Neuronal stem cell (in vitro differentiated cells): ENCODE data around the gene ST14.

Source experiments
- DNase-seq: peaks from one replicate; pipeline ENCODE4 v3.0.0-alpha.2; 2013; ENCODE audit warnings: low spot score
- H2AFZ ChIP-seq: one replicate; pipeline ENCODE4 v1.6.1; 2013; ENCODE audit warnings: mild to moderate bottlenecking, low read length, inconsistent platforms
- H2AK5ac ChIP-seq: 2 replicates; pipeline ENCODE4 v1.6.1; 2013; ENCODE audit warnings: low read depth, mild to moderate bottlenecking, inconsistent platforms, low read length, moderate library complexity, mixed read lengths
- H2BK120ac ChIP-seq: 2 replicates; pipeline ENCODE4 v1.6.1; 2013; ENCODE audit warnings: low read depth, mild to moderate bottlenecking, inconsistent platforms, low read length, moderate library complexity, mixed read lengths
- H2BK12ac ChIP-seq: one replicate; pipeline ENCODE4 v1.6.1; 2013; ENCODE audit warnings: low read length, inconsistent platforms
- H2BK15ac ChIP-seq: 2 replicates; pipeline ENCODE4 v1.6.1; 2013; ENCODE audit warnings: mild to moderate bottlenecking, low read length, inconsistent platforms, mixed read lengths
- H2BK5ac ChIP-seq: one replicate; pipeline ENCODE4 v1.6.1; 2013; ENCODE audit warnings: inconsistent platforms, mild to moderate bottlenecking, low read length, moderate library complexity
- H3K14ac ChIP-seq: one replicate; pipeline ENCODE4 v1.6.1; 2013; ENCODE audit warnings: low read length, inconsistent platforms
- H3K18ac ChIP-seq: 2 replicates; pipeline ENCODE4 v1.6.1; 2013; ENCODE audit warnings: low read length, inconsistent platforms
- H3K23ac ChIP-seq: 2 replicates; pipeline ENCODE4 v1.6.1; 2013; ENCODE audit warnings: low read depth, mild to moderate bottlenecking, mixed read lengths, low read length, inconsistent platforms; ENCODE audit not compliant: poor library complexity
- H3K27ac ChIP-seq: replicated peaks from 3 replicates; pipeline ENCODE4 v1.5.1; 2013; ENCODE audit warnings: low read length, inconsistent platforms
- H3K27me3 ChIP-seq, 3 experiments: 2 replicates each; pipeline ENCODE4 v1.6.1; 2013; ENCODE audit warnings: low read length in 3 of 3, mild to moderate bottlenecking in 2 of 3, inconsistent platforms in 1 of 3, low read depth in 1 of 3, mixed read lengths in 1 of 3, moderate library complexity in 1 of 3; ENCODE audit not compliant: control insufficient read depth in 3 of 3, insufficient read depth in 3 of 3
- H3K36me3 ChIP-seq, 2 donors: replicated peaks in 1 of 2; 2 replicates each; pipeline ENCODE4 v1.6.1; 2013; ENCODE audit warnings: low read length in 2 of 2; ENCODE audit not compliant: control insufficient read depth in 2 of 2, insufficient read depth in 2 of 2
- H3K4ac ChIP-seq: 2 replicates; pipeline ENCODE4 v1.6.1; 2013; ENCODE audit warnings: inconsistent platforms, mild to moderate bottlenecking, low read length, moderate library complexity
- H3K4me1 ChIP-seq, 2 donors: 1 replicate in 1 of 2; 2 replicates in 1 of 2; pipeline ENCODE4 v1.6.1; 2013; ENCODE audit warnings: low read length in 2 of 2, low read depth in 1 of 2; ENCODE audit not compliant: control insufficient read depth in 2 of 2, insufficient read depth in 1 of 2
- H3K4me2 ChIP-seq: one replicate; pipeline ENCODE4 v1.6.1; 2013; ENCODE audit warnings: mild to moderate bottlenecking, low read length, inconsistent platforms; ENCODE audit not compliant: insufficient read depth, poor library complexity, severe bottlenecking
- H3K4me3 ChIP-seq, 2 donors: 2 replicates each; pipeline ENCODE4 v1.5.1; 2013; ENCODE audit warnings: low read length in 2 of 2, mild to moderate bottlenecking in 2 of 2, inconsistent platforms in 1 of 2, moderate library complexity in 1 of 2
- H3K79me1 ChIP-seq: one replicate; pipeline ENCODE4 v1.6.1; 2013; ENCODE audit warnings: low read depth, mild to moderate bottlenecking, inconsistent platforms, low read length, moderate library complexity
- H3K9ac ChIP-seq: one replicate; pipeline ENCODE4 v1.6.1; 2013; ENCODE audit warnings: mild to moderate bottlenecking, low read depth, low read length, inconsistent platforms; ENCODE audit not compliant: poor library complexity
- H3K9me3 ChIP-seq, 2 donors: replicated peaks in 1 of 2; 2 replicates each; pipeline versions ENCODE3 to v1.6.1; 2013; ENCODE audit warnings: low read length in 2 of 2, mild to moderate bottlenecking in 2 of 2, inconsistent platforms in 1 of 2, low read depth in 1 of 2, mixed read lengths in 1 of 2, moderate library complexity in 1 of 2; ENCODE audit not compliant: control insufficient read depth in 2 of 2, insufficient read depth in 1 of 2
- H4K8ac ChIP-seq: one replicate; pipeline ENCODE4 v1.6.1; 2013; ENCODE audit warnings: low read depth, mild to moderate bottlenecking, inconsistent platforms, low read length, moderate library complexity
- H4K91ac ChIP-seq: one replicate; pipeline ENCODE4 v1.6.1; 2013; ENCODE audit warnings: low read length, low read depth, mild to moderate bottlenecking, inconsistent platforms; ENCODE audit not compliant: poor library complexity
- WGBS, 2 donors: extraction: QIAGEN DNeasy Blood & Tissue Kit; methylation state at CpG; one replicate each; pipeline ENCODE4 v1.1.7; 2013; ENCODE audit warnings: missing lambda C conversion rate in 2 of 2, mixed read lengths in 1 of 2; ENCODE audit not compliant: insufficient read length in 2 of 2, insufficient replicate concordance in 1 of 2; ENCODE audit errors: extremely low coverage in 2 of 2; 5-methylcytosine and 5-hydroxymethylcytosine counted together

Gene ST14

DNA sequence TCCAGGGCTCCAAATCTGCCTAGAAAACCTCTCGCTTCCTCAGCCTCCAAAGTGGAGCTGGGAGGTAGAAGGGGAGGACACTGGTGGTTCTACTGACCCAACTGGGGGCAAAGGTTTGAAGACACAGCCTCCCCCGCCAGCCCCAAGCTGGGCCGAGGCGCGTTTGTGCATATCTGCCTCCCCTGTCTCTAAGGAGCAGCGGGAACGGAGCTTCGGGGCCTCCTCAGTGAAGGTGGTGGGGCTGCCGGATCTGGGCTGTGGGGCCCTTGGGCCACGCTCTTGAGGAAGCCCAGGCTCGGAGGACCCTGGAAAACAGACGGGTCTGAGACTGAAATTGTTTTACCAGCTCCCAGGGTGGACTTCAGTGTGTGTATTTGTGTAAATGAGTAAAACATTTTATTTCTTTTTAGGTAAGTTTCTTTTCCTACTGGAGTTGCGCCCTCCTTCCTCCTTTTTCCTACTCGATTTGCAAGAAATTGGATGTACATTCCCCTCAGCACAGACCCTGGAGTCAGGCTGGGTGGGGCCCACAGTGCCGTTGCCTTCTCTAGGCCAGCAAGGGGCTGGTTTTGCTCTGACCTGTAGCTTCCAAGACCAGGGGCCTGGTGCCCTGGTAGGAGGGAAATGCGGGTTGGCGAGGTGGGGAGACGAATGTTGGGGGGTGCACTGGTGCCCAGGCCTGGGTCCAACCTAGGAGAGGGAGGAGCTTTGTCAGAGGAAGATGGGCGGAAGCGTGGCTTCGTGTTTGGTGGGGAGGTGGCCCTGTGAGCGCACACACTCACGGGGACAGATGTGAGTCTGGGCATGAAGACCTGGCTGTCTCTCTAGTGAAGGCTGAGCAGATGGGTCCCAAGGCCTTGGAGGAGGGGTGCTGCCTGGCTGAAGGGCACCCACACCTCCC is 50.6 kb downstream of the ST14 start:
- H3K9ac ChIP-seq, result no peak overlapping the region
- no peak overlapping the region for H2BK120ac ChIP-seq
- H3K4me2 ChIP-seq, result no peak overlapping the region
- no peak for DNase-seq
- peak overlapping the region; percentile 15 for H4K91ac ChIP-seq
- no peak overlapping the region for H2AFZ ChIP-seq
- H2BK12ac ChIP-seq, result no peak overlapping the region
- peak overlapping the region; percentile 80 for H3K4ac ChIP-seq
- no peaks in the 10 kb centered on the region for H3K79me1 ChIP-seq
- peak overlapping the region; percentile 26 for H3K23ac ChIP-seq
- WGBS, 2 donors, result no CpG with 5 or more reads among the region's 23 CpGs
- H3K14ac ChIP-seq, result no peak overlapping the region
- H3K9me3 ChIP-seq, result peaks cover 0 to 2% of the 10 kb centered on the region in 2 donors
- H3K4me3 ChIP-seq, result no peak overlapping the region
- H4K8ac ChIP-seq, result no peak overlapping the region
- no peak overlapping the region for H2BK15ac ChIP-seq
- H3K36me3 ChIP-seq, result no peaks in the 10 kb centered on the region
- H3K4me1 ChIP-seq, result no peaks in the 10 kb centered on the region
- H3K27ac ChIP-seq, result no peak overlapping the region
- H3K18ac ChIP-seq, result peak overlapping the region; percentile 58
- H2BK5ac ChIP-seq, result peak overlapping the region; percentile 48
- H2AK5ac ChIP-seq, result no peak overlapping the region
- peaks cover 0 to 48% (median 5%) of the 10 kb centered on the region in 3 experiments for H3K27me3 ChIP-seq

GRCh38 chr11:130211144-130211543 is 51.6 kb downstream of the ST14 start:
- Histone ChIP-seq H4K91ac (no peak overlapping the region), H2BK15ac (no peak overlapping the region), H3K4me3 (no peak overlapping the region), H3K4me2 (no peak overlapping the region), H2AK5ac (no peak overlapping the region), H3K79me1 (no peaks in the 10 kb centered on the region), H3K14ac (no peak overlapping the region), H3K9me3 (peaks cover 0 to 2% of the 10 kb centered on the region in 2 donors), H3K18ac (no peak overlapping the region), H3K36me3 (no peaks in the 10 kb centered on the region), H2AFZ (no peak overlapping the region), H3K4ac (no peak overlapping the region), H4K8ac (no peak overlapping the region), H3K27me3 (peaks cover 0 to 53% (median 5%) of the 10 kb centered on the region in 3 experiments), H2BK120ac (no peak overlapping the region), H3K27ac (no peak overlapping the region), H3K23ac (no peak overlapping the region), H3K4me1 (no peaks in the 10 kb centered on the region), H3K9ac (no peak overlapping the region), H2BK12ac (no peak overlapping the region), H2BK5ac (no peak overlapping the region)
- WGBS, 2 donors, result no CpG with 5 or more reads among the region's 3 CpGs
- DNase-seq, result no peak

GRCh38 chr11:130211781-130212401 is 52.3 kb downstream of the ST14 start:
- Histone ChIP-seq H3K4me3 (no peak overlapping the region), H3K23ac (no peak overlapping the region), H3K36me3 (no peaks in the 10 kb centered on the region), H3K27me3 (peaks cover 0 to 53% (median 5%) of the 10 kb centered on the region in 3 experiments), H4K8ac (no peak overlapping the region), H2BK12ac (no peak overlapping the region), H3K9me3 (peaks cover 0 to 2% of the 10 kb centered on the region in 2 donors), H2AFZ (no peak overlapping the region), H3K4me2 (no peak overlapping the region), H2BK5ac (no peak overlapping the region), H2BK15ac (no peak overlapping the region), H3K79me1 (no peaks in the 10 kb centered on the region), H3K4me1 (peaks cover 0 to 5% of the 10 kb centered on the region in 2 donors), H3K14ac (no peak overlapping the region), H3K27ac (no peak overlapping the region), H2AK5ac (peak overlapping the region; percentile 31), H4K91ac (no peak overlapping the region), H3K18ac (no peak overlapping the region), H3K9ac (no peak overlapping the region), H3K4ac (peak overlapping the region; percentile 7), H2BK120ac (no peak overlapping the region)
- DNase-seq, result no peak
- no CpG with 5 or more reads among the region's 19 CpGs for WGBS, 2 donors

DNA sequence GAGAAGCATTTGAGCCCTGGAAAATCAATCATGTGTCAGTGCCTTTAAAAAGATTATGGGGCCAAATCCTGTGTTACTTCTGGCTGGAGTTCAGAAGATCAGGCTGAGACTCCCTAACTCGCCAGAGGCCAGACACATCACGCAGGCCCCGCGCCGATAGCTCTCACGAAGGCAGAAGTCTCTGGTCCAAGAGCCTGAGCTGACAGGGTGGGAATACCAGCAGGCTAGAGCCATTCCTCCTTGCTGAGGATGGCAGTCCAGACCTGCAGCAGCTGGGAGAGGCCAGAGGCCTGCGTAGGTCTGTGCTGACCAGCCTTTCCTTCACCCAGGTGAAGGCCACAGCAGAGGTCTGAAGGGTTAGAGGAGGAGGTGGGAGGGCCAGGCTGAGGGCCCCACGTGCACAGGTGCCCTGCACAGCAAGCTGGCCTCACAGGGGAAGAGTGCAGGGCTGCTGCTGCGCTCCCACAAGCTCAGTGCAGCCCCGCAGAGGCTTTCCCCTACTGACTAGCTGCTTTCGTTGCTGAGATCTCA is 52.9 kb downstream of the ST14 start:
- Histone ChIP-seq H2BK15ac (peak overlapping the region; percentile 56), H2BK5ac (no peak overlapping the region), H4K8ac (no peak overlapping the region), H3K9ac (no peak overlapping the region), H2AFZ (peak overlapping the region; percentile 30), H3K4me3 (no peak overlapping the region), H3K18ac (peak overlapping the region; percentile 83), H3K36me3 (no peaks in the 10 kb centered on the region), H3K14ac (no peak overlapping the region), H2BK12ac (peak overlapping the region; percentile 94), H2BK120ac (no peak overlapping the region), H3K9me3 (peaks cover 0 to 2% of the 10 kb centered on the region in 2 donors), H3K79me1 (no peaks in the 10 kb centered on the region), H3K4ac (peak overlapping the region; percentile 28), H2AK5ac (peak overlapping the region; percentile 56), H3K4me1 (peaks cover 0 to 8% of the 10 kb centered on the region in 2 donors), H3K27me3 (peaks cover 0 to 53% (median 5%) of the 10 kb centered on the region in 3 experiments), H4K91ac (no peak overlapping the region), H3K4me2 (no peak overlapping the region), H3K27ac (no peak overlapping the region), H3K23ac (no peak overlapping the region)
- DNase-seq, result no peak
- WGBS, 2 donors, result no CpG with 5 or more reads among the region's 11 CpGs
